Thyroid gland (tissue), 4 donors: ENCODE measurements around the gene ERC1.

Experiments used
- POLR2A ChIP-seq, 2 donors: fragments of 450-650 bp; IDR thresholded peaks; one replicate each; pipeline ENCODE4 v1.6.1; 2017; ENCODE audit warnings: antibody characterized with exemption in 2 of 2, mild to moderate bottlenecking in 2 of 2, moderate library complexity in 1 of 2
- TF ChIP-seq, protein P1 (sequence below), 6 experiments: fragments of 200-600 bp in 3 of 6; fragments of 450-650 bp in 3 of 6; sonication (generic) in 3 of 6; IDR thresholded peaks; one replicate each; pipeline ENCODE4 v1.5.1; 2016 to 2019; ENCODE audit warnings: antibody characterized with exemption in 6 of 6, mild to moderate bottlenecking in 2 of 6, inconsistent platforms in 1 of 6, moderate library complexity in 1 of 6

DNA sequence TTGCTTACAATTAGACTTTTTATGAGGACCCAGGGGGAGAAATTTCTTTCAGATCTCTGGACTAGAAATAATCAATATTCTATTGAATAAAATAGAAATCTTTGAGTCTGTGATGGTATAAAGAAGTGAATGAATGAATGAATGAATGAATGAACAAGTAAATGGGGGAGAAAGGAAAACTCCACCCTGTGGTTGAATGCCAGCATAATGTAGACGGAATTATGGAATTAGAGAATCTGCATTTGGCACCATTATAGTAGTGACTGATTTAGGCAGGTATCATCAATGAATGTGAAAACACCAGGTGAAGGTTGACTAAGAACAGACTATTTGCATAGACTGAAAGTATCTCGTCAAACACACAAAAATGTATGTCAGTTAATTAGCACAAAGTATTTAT is 468.3 kb downstream of the ERC1 start:
- no peak for TF ChIP-seq POLR2A (IDR thresholded peaks at IDR 0.05)
- TF ChIP-seq, protein P1, sequence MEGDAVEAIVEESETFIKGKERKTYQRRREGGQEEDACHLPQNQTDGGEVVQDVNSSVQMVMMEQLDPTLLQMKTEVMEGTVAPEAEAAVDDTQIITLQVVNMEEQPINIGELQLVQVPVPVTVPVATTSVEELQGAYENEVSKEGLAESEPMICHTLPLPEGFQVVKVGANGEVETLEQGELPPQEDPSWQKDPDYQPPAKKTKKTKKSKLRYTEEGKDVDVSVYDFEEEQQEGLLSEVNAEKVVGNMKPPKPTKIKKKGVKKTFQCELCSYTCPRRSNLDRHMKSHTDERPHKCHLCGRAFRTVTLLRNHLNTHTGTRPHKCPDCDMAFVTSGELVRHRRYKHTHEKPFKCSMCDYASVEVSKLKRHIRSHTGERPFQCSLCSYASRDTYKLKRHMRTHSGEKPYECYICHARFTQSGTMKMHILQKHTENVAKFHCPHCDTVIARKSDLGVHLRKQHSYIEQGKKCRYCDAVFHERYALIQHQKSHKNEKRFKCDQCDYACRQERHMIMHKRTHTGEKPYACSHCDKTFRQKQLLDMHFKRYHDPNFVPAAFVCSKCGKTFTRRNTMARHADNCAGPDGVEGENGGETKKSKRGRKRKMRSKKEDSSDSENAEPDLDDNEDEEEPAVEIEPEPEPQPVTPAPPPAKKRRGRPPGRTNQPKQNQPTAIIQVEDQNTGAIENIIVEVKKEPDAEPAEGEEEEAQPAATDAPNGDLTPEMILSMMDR (IDR thresholded peaks at IDR 0.05), result no peak
